CD4-positive, alpha-beta T cell treated with Interleukin-15 for 1 hour (primary cell): ENCODE results near the gene CYP2D6.

Experiments used
- DNase-seq: peaks from one replicate; pipeline ENCODE4 v3.0.0-alpha.2; 2020

CYP2D6 gene

DNA sequence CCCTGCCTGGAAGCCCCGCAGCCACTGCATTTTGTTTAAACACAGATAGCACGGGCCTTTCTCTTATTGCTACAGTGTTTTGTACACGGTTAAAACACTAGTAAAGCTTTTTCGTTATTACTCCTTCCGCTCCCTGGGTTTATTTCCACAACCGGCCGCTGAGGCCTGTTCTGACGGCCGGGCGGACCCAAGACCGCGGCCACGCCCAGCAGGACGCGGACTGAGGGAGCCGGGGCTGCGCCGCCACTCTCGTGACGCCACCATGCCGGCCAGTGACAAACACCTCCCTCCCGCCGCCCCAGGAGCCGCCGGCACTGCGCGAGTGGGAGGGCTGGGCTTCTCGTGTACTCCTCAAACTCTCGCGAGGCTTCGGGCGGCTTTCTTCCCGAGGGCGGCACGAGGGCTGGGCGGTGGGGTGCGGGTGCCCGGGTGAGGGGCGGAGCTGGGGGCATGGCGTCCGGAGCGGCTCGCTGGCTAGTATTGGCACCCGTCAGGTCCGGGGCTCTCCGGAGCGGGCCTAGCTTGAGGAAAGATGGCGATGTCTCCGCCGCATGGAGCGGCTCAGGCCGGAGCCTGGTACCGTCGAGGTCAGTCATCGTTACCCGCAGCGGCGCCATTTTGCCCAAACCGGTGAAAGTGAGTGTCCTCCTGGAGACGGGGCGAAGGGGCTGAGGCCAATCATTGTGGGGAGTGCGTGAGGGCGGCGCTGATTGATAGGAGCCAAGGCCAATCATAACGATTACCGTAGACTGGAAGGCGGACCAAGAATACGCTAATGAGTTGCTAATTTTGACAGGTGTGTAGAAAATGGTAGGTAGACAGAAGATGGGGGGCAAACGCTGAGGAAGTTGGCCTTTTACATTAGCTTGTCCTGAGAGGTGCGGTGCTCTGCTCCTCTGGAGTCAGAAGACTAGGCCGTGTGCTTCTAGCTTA, 51.0 kb downstream of the CYP2D6 start, which contains the start of gene SMDT1:
Gene SMDT1 (plus strand): TSS at position 382 of the 933 bp plus-strand sequence. CDS start 69 bp downstream, at position 451.
- DNase-seq = peak; percentile 98

DNA sequence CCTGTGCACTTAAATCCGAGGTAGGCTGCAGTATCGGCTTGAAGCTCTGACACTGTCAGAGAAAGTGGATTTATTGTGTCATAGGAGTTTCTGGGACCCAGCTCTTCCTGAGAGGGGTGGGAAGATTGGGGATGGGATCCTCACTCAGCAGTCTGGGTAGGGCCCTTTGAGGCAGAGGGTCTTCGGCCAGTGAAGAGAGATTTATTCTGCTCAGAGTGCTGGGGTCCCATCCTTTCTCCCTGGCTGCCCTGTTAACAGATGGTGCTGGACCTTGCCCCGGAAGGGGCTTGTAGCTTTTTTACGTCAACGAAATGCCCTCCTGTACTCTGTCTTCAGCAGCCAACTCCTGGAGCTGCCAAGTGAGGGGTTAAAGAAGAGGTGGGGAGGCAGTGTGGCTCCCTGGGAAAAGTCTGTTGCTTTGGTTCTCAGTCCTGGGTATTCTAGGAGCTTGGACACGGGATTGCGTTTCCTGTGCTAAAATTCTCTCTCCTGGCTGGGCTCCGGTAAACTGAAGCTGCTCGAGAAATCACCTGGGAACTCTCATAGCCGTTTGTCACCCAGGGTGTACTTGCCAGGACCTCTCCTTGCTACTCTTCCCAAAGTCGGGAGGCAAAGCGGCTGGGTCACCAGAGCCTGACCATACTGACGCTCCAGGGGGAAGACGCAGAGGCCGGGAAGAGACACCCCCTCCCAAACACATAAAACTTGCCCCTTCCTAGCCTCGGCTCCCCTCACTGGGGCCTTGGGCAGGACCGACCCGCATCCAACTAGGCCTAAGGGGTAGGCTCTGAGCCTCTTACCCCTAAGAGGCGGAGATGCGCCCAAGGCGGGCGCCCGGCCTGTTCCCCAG, 51.9 kb downstream of the CYP2D6 start:
- no peak for DNase-seq

DNA sequence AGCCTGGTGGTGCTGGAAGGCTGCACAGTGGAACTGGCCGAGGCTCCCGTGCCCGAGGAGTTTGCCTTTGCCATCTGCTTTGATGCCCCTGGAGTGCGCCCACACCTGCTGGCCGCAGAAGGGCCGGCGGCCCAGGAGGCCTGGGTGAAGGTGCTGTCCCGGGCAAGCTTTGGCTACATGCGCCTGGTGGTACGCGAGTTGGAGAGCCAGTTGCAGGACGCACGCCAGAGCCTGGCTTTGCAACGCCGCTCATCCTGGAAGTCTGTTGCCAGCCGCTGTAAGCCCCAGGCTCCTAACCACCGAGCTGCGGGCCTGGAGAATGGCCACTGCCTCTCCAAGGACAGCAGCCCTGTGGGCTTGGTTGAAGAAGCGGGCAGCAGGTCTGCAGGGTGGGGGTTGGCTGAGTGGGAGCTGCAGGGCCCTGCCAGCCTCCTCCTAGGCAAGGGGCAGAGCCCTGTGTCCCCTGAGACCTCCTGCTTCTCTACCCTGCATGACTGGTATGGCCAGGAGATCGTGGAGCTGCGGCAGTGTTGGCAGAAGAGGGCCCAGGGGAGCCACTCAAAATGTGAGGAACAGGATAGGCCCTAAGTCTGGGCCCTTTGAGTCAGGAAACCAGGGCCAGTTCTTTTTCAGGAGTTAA, 53.0 kb downstream of the CYP2D6 start:
- no peak for DNase-seq

DNA sequence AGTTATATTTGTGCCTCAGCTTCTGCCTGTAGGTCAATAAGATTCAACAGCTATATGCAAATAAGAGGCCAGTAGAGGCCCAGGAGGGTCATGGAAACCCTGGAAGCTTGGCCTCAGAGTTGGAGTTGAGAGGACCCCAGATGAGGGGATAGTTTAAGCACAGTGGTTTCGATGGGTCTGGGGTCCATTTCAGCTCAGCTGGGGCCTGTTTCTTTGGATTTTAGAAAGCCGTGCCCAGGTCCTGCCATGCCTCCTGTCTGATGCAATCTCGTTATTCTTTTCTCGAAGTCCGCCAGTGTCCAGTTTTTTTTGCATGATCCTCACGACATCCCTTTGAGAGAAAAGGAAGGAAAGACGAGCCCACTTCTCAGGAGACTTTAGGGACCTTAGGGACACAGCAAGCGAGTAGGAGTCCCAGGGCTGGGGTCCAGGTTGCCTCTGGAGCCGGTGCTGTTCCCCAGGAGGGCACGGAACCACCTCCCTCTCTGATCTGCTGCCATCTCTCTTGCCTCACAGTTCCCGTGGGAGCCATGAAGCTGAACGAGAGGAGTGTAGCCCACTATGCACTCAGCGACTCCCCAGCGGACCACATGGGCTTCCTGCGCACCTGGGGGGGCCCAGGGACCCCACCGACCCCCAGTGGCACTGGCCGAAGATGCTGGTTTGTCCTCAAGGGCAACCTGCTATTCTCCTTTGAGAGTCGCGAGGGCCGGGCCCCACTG, 53.7 kb downstream of the CYP2D6 start:
- no peak for DNase-seq
